GM19438 (cell line): ENCODE measurements around the gene RELN.

Experiments
- ATAC-seq: cut with Tn5 transposase; IDR thresholded peaks from one replicate; pipeline ENCODE4 v1.9.1; 2021; ENCODE audit warnings: low read depth; ENCODE audit not compliant: unreplicated experiment

Gene RELN

DNA sequence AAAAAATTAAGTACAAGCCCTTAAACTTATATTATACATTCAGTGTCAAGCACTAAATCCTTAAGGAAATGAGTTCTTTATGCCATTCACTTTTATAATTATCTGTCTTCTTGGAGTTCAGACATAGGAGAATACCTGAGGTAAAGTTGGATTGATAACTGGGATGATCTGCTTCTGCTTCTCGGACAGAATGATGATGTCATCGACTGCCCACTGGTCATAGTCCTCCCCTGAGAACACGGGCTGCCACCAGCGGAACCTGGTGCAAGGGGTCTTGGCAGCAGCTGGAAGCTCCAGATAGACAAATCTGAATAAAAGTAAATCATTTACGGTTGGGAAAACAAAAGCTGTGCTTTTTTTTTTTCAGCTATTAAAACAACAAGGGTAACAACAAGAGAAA lies 395.3 kb downstream of the RELN start:
- no peak for ATAC-seq

GRCh38 chr7:103593691-103594090 lies 395.8 kb downstream of the RELN start:
- ATAC-seq: no peak

- no peak for ATAC-seq
Observed at GRCh38 chr7:103592844-103593243, 396.6 kb downstream of the RELN start.

DNA sequence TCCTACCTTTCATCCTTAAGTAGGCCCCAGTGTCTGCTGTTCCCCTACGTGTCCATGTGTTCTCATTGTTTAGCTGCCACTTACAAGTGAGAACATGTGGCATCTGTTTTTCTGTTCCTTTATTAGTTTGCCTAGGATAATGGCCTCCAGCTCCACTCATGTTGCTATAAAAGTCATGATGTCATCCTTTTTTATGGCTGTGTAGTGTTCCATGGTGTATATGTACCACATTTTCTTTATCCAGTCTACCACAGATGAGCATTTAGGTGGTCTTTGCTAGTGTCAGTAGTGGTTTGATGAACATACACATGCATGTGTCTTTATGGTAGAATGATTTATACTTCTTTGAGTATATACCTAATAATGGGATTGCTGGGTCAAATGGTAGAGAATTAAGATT lies 397.3 kb downstream of the RELN start:
- no peak for ATAC-seq

- no peak for ATAC-seq
Observed at GRCh38 chr7:103580031-103580430, 409.4 kb downstream of the RELN start.

GRCh38 chr7:103577059-103577458 lies 412.4 kb downstream of the RELN start:
- no peak for ATAC-seq

DNA sequence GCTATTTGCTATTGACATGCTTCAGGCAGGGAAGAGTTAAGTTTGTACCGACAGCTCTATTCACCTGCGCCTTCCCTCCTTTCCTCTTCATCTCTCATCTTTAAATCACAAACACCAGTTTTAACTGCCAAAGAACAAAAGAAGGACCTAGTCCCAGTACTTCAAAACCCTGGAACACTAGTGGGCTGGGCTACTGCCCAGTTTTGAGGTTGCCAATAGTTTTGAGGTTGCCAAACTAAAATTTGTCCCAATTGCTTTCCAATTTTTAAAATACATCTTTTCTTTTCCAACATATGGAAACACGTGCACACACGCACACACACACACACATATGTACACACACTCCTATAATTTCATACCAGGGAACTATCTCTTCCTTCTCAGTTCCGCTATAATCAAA lies 412.8 kb downstream of the RELN start:
- no peak for ATAC-seq

DNA sequence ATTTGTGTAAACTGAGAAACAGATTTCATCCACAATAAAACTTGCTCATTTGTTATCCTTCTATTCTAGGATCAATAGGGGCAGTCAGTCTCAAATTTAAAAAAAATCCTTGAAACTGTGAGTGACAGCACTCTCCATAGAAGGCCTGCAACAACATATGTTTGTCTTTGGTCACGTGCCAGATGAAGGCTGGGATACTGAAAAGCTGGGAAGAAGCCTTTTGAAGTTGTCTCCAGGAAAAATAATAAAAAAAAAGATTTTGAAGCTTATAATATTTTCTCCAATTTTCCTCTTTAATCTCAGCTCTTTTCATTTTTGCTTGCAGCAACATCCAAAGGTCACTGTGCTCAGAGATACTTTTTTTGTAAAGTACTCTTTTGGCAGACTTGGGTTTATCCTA lies 414.9 kb downstream of the RELN start:
- no peak for ATAC-seq

GRCh38 chr7:103573479-103574058 lies 415.9 kb downstream of the RELN start:
- no peak for ATAC-seq

DNA sequence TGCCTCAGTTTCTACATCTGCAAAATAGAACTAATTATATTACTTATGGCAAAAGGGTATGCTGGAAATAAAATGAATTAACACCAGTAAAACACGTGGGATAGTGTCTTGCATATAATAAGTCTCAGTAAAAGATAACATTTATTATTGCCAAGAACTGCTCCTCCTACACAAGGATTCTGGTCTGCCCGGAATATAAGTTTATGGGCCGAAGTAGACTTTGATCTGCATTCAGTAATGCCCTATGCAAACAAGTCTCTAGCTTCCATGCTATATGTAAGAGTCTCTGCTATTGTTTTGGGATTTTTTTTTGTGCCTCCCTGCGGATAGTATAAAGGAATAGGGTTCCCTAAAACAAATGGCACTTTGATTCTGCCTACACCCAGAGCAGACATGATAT lies 417.9 kb downstream of the RELN start:
- no peak for ATAC-seq

DNA sequence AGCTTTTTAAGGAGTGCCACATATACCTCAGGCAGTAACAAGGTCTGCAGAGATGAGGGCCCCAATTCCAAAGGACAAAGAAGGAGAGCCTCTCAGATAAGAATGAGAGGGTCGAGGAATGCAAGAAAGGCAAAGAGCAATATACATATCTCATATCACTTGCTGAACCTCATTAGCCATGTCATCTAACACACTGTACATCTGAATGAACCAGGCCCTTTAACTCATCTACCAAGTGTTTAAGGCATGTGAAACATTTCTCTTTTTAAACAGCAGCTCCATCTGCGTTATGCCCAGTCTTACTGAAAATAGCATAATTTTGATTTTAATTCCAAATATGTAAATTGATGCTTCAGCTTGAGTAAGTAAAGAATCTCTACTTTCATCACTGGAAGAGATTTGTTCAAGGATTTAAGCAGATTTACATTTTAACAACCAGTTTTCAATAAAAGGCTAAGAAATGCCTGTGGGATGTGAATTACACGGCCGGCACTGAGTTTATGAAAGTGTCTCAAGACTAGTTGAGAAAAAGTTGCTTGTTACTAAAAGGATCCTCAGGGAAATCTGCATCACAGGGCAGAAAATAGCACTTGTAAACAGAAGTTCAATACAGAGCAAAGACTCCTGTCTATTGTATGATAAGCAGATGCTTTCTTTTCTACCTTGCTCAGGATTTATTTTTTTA lies 419.7 kb downstream of the RELN start:
- no peak for ATAC-seq

DNA sequence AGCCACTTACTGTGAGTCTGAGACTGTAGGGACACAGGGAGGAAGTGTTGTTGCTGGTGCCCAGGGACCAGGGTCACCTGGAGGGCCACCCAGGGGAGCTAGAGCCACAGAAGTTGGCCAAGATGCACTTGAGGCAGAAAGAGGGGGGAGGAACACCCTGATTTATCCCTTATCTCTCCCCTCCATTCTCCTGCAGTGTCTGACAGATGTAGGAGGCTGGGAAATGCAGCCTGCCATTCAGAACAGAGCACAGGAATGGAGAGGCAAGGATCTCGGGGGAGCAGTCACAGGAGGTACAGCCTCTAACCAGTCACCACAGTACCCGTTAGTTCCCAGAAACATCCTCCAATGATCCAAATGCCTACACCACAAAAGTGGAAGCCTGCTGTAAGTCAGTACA lies 425.0 kb downstream of the RELN start:
- ATAC-seq: no peak

- no peak for ATAC-seq
Observed at GRCh38 chr7:103560136-103560535, 429.3 kb downstream of the RELN start.

- no peak for ATAC-seq
Observed at GRCh38 chr7:103551016-103551415, 438.4 kb downstream of the RELN start.

DNA sequence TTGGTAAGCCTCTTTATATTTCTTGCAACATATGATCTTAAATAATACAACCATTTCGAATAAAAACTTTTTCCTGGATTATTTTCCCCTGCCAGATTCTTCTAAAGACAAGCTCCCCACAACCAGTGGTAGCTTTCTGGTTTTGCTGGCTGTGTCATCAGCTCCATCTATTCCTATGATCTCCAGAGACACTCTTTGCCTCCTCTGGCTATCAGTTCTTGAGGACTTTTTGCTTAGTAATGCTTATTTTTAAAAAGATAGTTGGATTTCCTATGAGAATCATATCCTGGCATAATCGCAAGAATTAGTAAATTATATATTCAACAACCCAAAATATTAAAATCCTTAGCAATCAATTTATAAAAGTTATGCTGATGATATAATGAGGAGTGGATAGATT lies 439.7 kb downstream of the RELN start:
- ATAC-seq: no peak

GRCh38 chr7:103547451-103548284 lies 441.8 kb downstream of the RELN start:
- ATAC-seq: no peak

GRCh38 chr7:103542470-103542869 lies 447.0 kb downstream of the RELN start:
- no peak for ATAC-seq

- ATAC-seq: no peak
Observed at GRCh38 chr7:103541947-103542346, 447.5 kb downstream of the RELN start.

- no peak for ATAC-seq
Observed at GRCh38 chr7:103541026-103541425, 448.4 kb downstream of the RELN start.

GRCh38 chr7:103540338-103540737 lies 449.1 kb downstream of the RELN start:
- no peak for ATAC-seq

DNA sequence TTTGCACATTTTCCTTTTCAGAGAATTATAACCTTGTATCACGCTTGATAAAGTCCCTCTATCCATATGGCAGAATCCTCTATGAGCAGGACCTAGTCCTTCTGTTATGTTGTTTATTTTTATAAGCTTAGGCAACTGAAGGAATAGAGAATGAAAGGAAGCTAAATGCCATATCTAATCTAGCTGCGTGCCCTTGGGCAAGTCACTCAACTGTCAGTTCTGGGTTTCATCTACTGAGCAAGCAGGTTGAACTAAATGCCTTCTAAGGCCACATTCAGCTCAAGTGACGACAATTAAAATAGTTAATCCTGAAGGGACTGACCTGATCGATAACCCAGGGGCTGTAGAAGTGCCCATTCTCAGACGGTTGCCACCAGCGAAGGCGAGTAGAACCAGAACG lies 449.6 kb downstream of the RELN start:
- ATAC-seq: no peak
